NCI-H1417 treated with DMSO at 0.1 percent for 48 hours (cell line): ENCODE results near the gene CYP46A1.

Source experiments
- DNase-seq: peaks from one replicate; lab custom pipeline; 2025; lab: John Stamatoyannopoulos, UW

CYP46A1 gene

GRCh38 chr14:99744199-99744872 is 60.2 kb downstream of the CYP46A1 start:
- DNase-seq, result no peak

DNA sequence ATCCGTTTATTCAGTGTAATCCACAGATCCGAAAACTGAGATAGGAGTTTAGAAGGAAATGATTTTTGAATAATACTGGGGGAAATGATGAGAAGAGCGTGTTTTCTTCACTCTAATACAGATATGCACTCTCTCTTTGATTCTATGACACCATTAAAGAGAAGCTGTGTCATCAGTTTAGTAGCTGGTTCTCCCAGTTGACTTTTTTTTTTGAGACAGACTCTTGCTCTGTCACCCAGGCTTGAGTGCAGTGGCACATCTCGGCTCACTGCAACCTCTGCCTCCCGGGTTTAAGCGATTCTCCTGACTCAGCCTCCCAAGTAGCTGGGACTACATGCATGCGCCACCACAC is 60.8 kb downstream of the CYP46A1 start:
- DNase-seq, result no peak

GRCh38 chr14:99745307-99745951 is 61.3 kb downstream of the CYP46A1 start:
- DNase-seq, result no peak

- no peak for DNase-seq
These were observed 63.1 kb downstream of the CYP46A1 start for GRCh38 chr14:99747167-99747566.

DNA sequence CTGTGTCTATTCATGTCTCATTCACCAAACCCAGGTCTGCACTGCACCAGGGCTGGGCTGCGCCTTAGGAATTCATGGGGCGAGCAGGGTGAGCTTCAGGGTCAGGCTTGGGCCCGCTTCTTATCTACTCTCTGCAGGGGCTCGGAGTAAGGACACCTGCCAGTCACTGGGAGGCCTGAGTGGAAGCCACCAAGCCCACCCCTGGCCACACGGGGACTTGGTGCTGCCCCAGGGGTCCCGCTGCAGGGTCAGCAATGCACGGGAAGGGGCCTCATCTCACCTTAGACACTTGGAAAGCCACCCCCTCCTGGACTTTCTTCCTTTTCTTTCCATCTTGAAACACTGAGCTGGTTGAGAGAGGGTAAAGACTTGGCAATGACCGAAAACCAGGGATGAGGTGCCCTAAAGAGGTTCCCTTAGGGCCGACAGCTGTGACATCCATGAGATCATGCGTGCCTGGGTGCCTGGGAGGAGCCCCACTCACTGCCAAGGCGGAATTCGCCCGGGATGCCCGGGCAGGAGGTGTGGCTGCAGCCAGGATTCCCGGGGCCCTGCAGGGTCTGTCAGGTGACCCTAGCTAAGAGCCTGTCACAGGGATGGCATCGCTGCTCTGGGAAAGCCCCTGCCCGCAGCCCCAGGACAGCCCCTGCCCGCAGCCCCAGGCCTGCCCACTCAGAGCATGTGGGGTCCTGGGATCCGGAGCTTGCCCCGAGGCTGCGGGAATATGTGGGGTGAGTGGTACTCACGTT is 63.7 kb downstream of the CYP46A1 start:
- no peak for DNase-seq

- DNase-seq, result no peak
These were observed 64.4 kb downstream of the CYP46A1 start for GRCh38 chr14:99748529-99748928.

DNA sequence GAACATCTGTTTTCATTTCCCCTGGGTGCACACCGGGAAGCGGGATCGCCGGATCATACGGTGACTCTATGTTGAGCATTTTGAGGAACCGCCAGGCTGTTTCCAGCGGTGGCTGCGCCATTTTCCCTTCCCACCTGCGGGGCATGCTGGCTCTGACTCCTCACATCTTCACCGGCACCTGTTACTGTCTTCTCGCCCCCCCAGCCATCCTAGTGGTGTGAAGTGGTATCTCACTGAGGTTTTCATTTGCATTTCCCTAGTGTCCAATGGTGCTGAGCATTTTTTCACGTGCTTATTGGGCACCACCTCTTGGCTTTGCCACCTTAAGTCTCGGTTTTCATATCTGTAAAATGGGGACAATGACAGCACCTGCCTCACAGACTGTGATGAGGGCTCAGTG is 65.0 kb downstream of the CYP46A1 start:
- DNase-seq, result no peak

DNA sequence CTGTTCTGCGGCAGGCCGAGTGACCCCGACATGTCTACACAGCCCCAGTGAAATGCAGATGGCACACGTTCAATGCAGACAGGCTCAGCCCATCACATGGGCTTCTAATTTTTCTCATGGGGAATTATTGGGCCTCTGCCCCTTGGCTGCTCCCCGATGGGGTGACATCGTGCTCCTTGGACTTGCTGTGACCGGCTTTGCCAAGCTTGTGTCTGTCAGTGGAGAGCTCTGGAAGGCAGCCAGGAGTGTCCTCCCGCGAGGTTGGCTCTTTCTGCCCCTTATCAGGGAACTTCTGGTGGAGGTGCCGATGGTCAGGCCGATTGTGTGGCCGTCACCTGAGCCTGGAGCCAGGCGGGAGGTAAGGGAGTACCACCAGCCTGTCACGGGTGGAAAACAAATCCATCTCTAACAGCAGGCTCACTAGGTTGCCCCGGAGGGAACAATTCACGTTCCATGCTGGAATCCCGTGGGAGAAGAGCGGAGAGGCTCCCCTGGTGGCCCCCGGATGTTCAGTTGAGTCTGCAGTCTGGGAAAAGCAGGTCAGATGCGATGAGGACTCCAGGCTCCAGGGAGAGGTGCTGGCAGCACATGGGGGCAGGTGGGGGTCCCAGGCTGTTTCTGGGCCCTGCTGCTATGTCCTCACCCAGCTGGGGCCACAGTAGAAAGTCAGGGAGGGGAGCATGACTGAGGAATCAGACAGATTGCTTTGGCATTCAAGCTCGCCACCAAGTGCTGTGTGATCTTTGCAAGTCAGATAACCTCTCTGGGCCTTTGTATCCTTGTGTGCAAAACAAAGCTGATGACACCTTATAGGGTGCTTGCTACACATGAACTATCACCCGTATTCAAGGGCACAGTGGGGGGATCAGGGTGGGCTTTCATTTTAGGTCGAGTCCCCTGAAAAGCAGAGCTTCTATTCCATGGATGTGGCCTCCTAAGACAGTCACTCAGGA is 65.9 kb downstream of the CYP46A1 start:
- DNase-seq, result no peak

DNA sequence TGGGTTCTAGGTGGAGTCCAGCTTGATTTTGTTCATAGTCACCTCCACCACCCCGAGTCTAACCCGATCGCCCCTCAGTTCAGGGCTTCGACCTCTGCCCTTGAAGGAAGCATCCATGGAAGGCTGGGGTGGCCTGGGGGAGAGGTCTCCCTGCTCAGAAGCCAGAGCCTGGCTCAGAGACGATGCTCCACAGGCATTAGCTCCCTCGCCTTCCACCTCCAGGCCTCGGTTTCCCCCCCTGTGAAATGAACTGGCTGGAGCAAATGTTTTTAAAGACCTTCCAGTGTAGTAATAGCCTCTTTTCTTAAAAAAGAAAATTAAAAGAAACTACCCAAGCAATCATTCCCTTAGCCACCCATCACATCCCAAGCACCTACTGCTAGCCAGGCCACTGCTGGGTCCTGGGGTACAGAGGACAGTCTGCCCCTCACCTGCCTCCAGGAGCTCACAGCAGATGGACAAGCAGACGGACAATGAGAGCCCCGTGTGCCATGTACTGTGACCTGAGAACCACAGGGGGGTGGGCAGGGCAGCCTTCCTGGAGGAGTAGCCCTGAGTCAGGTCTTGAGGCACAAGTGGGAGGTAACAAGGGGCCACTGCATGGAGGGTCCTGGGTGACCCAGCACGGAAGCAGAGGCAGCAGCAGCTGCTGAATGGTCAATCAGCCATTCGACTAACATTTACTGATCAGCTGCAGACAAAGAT is 66.8 kb downstream of the CYP46A1 start:
- DNase-seq, result no peak

DNA sequence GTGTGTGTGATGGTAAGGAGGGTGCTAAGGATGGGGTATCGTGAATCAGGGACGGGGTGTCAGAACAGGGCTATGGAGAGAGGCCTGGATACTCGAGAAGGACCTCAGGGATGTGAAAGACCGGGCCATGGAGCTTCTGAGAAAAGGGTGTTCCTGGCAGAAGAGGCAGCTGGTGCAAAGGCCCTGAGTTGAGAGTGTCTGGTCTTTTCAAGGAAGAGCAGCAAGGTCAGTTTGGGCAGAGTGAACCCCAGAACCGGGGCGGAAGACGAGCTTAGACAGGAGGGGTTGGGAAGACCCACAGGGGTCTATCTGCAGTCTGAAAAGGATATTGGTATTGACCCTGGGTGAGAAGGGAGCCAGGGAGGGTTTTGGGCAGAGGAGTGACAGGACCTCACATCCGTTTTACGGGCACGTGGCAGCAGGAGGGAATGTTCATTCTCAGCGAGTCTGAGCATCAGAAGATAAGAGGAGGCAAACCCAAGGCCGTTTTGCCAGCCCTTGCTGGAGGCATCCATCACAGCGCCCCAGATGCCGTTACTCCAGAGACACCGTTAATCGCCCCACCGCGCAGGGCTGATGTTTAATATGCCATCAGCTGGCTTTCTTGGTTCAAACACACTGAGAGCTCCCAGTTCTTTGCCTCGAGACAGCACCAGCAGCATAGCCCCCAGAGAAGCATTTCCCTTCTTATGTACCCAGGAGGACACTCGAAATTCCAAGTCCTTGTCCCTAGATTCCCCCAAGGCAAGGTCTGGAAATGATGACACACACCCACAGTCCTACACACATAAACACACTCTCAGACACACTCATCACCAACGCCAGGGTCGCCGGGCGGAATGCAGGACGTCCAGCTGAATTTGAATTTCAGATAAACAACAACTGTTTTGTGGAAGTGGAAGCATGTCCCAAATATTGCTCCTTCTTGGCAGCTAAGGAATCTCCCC is 67.7 kb downstream of the CYP46A1 start:
- no peak for DNase-seq

DNA sequence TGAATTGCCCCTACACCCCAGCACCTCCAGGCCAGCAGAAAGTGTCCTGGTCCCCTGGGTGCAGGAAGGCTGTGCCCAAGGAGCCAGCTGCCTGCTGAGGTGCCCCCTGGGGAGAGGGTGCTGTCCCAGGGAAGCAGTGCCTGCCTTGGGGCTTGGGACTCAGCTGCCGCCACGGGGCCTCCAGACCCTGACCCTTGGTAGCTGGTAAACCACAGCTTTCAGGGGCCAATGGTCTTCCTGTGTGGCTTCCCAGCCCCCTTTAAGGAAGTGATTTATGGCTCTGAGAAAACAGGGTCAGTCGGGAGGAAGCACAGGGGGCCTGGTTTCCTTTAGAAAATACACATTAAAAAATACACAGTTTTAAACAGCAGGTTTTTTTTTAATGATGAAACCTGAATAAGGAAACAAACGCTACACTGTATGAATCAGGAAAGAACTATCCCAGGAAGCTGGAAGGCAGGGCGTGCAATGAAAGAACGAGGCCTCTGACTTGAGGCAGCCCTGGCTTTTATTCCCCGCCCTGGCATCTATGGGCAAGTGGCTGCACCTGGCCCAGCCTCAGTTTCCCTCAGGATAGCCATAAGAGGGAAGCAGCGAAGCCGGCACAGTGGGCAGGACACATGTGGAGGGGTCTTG is 68.5 kb downstream of the CYP46A1 start:
- no peak for DNase-seq

GRCh38 chr14:99753225-99754140 is 69.4 kb downstream of the CYP46A1 start:
- no peak for DNase-seq

GRCh38 chr14:99754141-99755067 is 70.3 kb downstream of the CYP46A1 start:
- DNase-seq, result no peak

- no peak for DNase-seq
These were observed 70.9 kb downstream of the CYP46A1 start for GRCh38 chr14:99755068-99755405.

DNA sequence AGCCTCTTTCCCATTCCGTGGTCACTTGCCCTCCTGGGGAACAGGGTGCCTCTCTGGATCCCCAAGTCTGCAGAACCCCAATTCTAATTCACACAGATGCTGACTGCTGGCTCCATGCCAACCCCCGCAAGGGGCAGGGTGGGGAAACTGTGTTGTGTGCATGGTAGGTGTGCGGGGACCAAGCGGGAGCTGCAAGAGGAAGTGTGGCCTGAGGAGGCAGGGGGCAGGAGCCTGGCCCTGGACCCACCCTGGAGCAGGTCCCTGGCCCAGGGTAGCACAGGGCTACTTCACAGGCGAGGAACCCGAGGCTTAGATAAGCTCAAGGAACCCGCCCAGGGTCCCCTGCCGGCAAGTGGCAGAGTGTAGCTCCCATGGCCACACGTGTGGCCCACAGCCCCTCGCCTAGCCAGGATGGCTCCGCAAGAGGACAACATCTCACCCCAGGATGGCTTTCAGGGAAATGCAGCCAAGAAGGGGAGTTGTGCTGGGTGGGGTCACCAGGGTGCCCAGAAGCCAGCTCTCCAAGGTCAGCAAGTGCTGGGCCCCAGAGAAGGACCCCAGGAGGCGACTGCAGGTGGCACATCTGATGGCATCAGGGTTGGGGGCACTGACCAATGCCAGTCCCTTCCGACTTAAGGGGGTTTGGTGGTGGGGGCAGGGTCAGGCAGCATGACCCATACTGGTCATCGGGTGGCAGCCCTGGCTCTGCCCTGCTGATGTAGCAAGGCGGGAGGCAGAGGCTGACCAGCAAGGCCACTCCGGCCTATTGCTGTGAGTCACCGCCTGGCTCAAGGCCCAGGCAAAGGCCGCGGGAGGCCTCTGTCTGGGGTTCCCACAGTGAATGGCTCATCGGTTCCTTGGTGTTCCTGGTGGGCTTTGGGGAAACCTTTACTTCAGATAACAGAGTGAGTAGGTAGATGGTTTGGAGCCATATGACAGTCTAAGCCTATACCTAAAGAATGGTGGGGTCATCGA is 71.8 kb downstream of the CYP46A1 start:
- no peak for DNase-seq

GRCh38 chr14:99756796-99757195 is 72.7 kb downstream of the CYP46A1 start:
- DNase-seq, result no peak
